H1 (cell line): ENCODE measurements around the gene ROR1. TPM values are rescaled to one million over a fixed set of nuclear protein-coding genes. Genes with fewer than 3 reads are reported as not detected.
A peak's percentile ranks its signal among the peaks of the same experiment; 100 is the strongest.

Experiments
- CTCF ChIA-PET: fragments of 300-600 bp; sonication (Branson Sonifier 250); formaldehyde crosslinking; loops from one replicate; lab custom pipeline; 2021; ENCODE audit not compliant: partially characterized antibody; lab: Charles Lee
- POLR2A ChIA-PET: fragments of 300-600 bp; sonication (Branson Sonifier 250); formaldehyde crosslinking; loops from one replicate; lab custom pipeline; 2021; ENCODE audit warnings: inconsistent platforms; ENCODE audit not compliant: partially characterized antibody; lab: Charles Lee
- DNase-seq, 2 experiments: peaks; one replicate each; pipeline versions ENCODE4 v3.0.0 to v3.0.0-alpha.2; 2010 to 2022; ENCODE audit warnings: low spot score in 2 of 2, low read depth in 1 of 2, mixed read lengths in 1 of 2
- FAIRE-seq: peaks from 2 replicates; lab custom pipeline; 2011; peaks lifted over from hg19 to GRCh38; lab: Jason Lieb, UNC
- H2AFZ ChIP-seq: 2 replicates; pipeline ENCODE4 v1.8.1; 2012; ENCODE audit warnings: low read length, inconsistent platforms
- H2AK5ac ChIP-seq: 2 replicates; pipeline ENCODE4 v1.6.1; 2013; ENCODE audit warnings: low read depth, low read length
- H2BK120ac ChIP-seq: replicated peaks from 2 replicates; pipeline ENCODE3; 2013; ENCODE audit warnings: low read depth, low read length, inconsistent platforms
- H2BK12ac ChIP-seq: 2 replicates; pipeline ENCODE4 v1.6.1; 2013; ENCODE audit warnings: low read depth, low read length
- H2BK15ac ChIP-seq: 2 replicates; pipeline ENCODE4 v1.6.1; 2013; ENCODE audit warnings: low read length
- H2BK20ac ChIP-seq: 2 replicates; pipeline ENCODE4 v1.6.1; 2013; ENCODE audit warnings: low read length
- H2BK5ac ChIP-seq: 2 replicates; pipeline ENCODE4 v1.6.1; 2013; ENCODE audit warnings: low read depth, low read length
- H3K14ac ChIP-seq: 2 replicates; pipeline ENCODE4 v1.6.1; 2013; ENCODE audit warnings: inconsistent platforms; ENCODE audit not compliant: insufficient read length
- H3K18ac ChIP-seq: 2 replicates; pipeline ENCODE4 v1.6.1; 2013; ENCODE audit warnings: low read length; ENCODE audit errors: extremely low read depth
- H3K23ac ChIP-seq: 2 replicates; pipeline ENCODE4 v1.6.1; 2013; ENCODE audit warnings: inconsistent platforms; ENCODE audit not compliant: insufficient read length
- H3K23me2 ChIP-seq: 2 replicates; pipeline ENCODE4 v1.6.1; 2013; ENCODE audit warnings: low read depth, low read length
- H3K27ac ChIP-seq: 2 replicates; pipeline ENCODE4 v1.6.1; 2011; ENCODE audit warnings: low read depth, low read length, inconsistent platforms
- H3K27me3 ChIP-seq, 4 experiments: replicated peaks in 1 of 4; 1 replicate in 1 of 4; 2 replicates in 3 of 4; pipeline versions ENCODE4 v1.6.1 to v1.8.1; 2011 to 2013; ENCODE audit warnings: low read length in 3 of 4, mild to moderate bottlenecking in 3 of 4, inconsistent platforms in 2 of 4, mixed read lengths in 2 of 4, moderate library complexity in 1 of 4; ENCODE audit not compliant: control insufficient read depth in 3 of 4, insufficient read depth in 3 of 4; ENCODE audit errors: extremely low read depth in 1 of 4
- H3K36me3 ChIP-seq, 4 experiments: 2 replicates each; pipeline versions ENCODE4 v1.6.1 to v1.8.1; 2011 to 2013; ENCODE audit warnings: mild to moderate bottlenecking in 4 of 4, low read length in 3 of 4, moderate library complexity in 2 of 4, control low read depth in 1 of 4, inconsistent platforms in 1 of 4; ENCODE audit not compliant: insufficient read depth in 4 of 4, control insufficient read depth in 2 of 4
- H3K4ac ChIP-seq: replicated peaks from 2 replicates; pipeline ENCODE3; 2013; ENCODE audit warnings: low read length, low read depth, mixed read lengths, inconsistent platforms; ENCODE audit not compliant: insufficient read length
- H3K4me1 ChIP-seq, 4 experiments: replicated peaks in 1 of 4; 1 replicate in 1 of 4; 2 replicates in 3 of 4; pipeline versions ENCODE4 v1.6.1 to v1.8.1; 2011 to 2013; ENCODE audit warnings: low read length in 3 of 4, inconsistent platforms in 2 of 4, mixed read lengths in 1 of 4; ENCODE audit not compliant: insufficient read depth in 4 of 4, control insufficient read depth in 3 of 4
- H3K4me2 ChIP-seq, 2 experiments: 2 replicates each; pipeline versions ENCODE4 v1.6.1 to v1.8.1; 2011 to 2013; ENCODE audit warnings: low read depth in 2 of 2, low read length in 2 of 2, control low read depth in 1 of 2, inconsistent platforms in 1 of 2, mild to moderate bottlenecking in 1 of 2; ENCODE audit not compliant: insufficient read depth in 1 of 2
- H3K4me3 ChIP-seq, 4 experiments: fragments of 200-600, 300-600 bp in 1 of 4; sonication (generic), shearing (Covaris generic), sonication (Bioruptor Twin) in 1 of 4; 2 replicates each; pipeline versions ENCODE4 v1.5.1 to v1.8.1; 2011 to 2016; ENCODE audit warnings: low read length in 4 of 4, low read depth in 3 of 4, control low read depth in 2 of 4, inconsistent platforms in 2 of 4, mild to moderate bottlenecking in 2 of 4, mixed read lengths in 1 of 4, moderate library complexity in 1 of 4; ENCODE audit not compliant: insufficient read depth in 2 of 4; ENCODE audit errors: extremely low read depth in 1 of 4
- H3K56ac ChIP-seq: replicated peaks from 2 replicates; pipeline ENCODE3; 2013; ENCODE audit warnings: low read depth, mild to moderate bottlenecking, mixed read lengths, low read length, inconsistent platforms; ENCODE audit not compliant: insufficient read length
- H3K79me1 ChIP-seq: 2 replicates; pipeline ENCODE4 v1.6.1; 2013; ENCODE audit warnings: low read depth, low read length, control low read depth
- H3K79me2 ChIP-seq, 2 experiments: 2 replicates each; pipeline versions ENCODE4 v1.6.1 to v1.8.1; 2012 to 2013; ENCODE audit warnings: low read length in 2 of 2, mild to moderate bottlenecking in 2 of 2, inconsistent platforms in 1 of 2; ENCODE audit not compliant: insufficient read depth in 2 of 2, control insufficient read depth in 1 of 2
- H3K9ac ChIP-seq, 4 experiments: replicated peaks in 1 of 4; 1 replicate in 1 of 4; 2 replicates in 3 of 4; pipeline versions ENCODE4 v1.6.1 to v1.8.1; 2011 to 2013; ENCODE audit warnings: low read depth in 3 of 4, low read length in 3 of 4, control low read depth in 2 of 4, mild to moderate bottlenecking in 2 of 4, moderate library complexity in 2 of 4, inconsistent platforms in 1 of 4; ENCODE audit errors: extremely low read depth in 1 of 4
- H3K9me3 ChIP-seq, 2 experiments: 2 replicates each; pipeline versions ENCODE4 v1.6.1 to v1.8.1; 2012 to 2013; ENCODE audit warnings: mild to moderate bottlenecking in 2 of 2, moderate library complexity in 2 of 2, control low read depth in 1 of 2, inconsistent platforms in 1 of 2, low read depth in 1 of 2, low read length in 1 of 2, mixed read lengths in 1 of 2; ENCODE audit not compliant: insufficient read depth in 2 of 2
- H4K20me1 ChIP-seq, 2 experiments: replicated peaks in 1 of 2; 2 replicates each; pipeline versions ENCODE3 to v1.8.1; 2011 to 2013; ENCODE audit warnings: inconsistent platforms in 2 of 2, low read length in 2 of 2, mild to moderate bottlenecking in 1 of 2; ENCODE audit not compliant: insufficient read depth in 2 of 2, control insufficient read depth in 1 of 2
- H4K5ac ChIP-seq: 2 replicates; pipeline ENCODE4 v1.6.1; 2013; ENCODE audit warnings: low read length, low read depth, mixed read lengths, inconsistent platforms; ENCODE audit not compliant: insufficient read length
- H4K8ac ChIP-seq: 2 replicates; pipeline ENCODE4 v1.8.0; 2013; ENCODE audit warnings: mild to moderate bottlenecking, moderate library complexity, low read length, inconsistent platforms; ENCODE audit not compliant: insufficient read depth; ENCODE audit errors: extremely low read depth
- H4K91ac ChIP-seq: replicated peaks from 2 replicates; pipeline ENCODE3; 2013; ENCODE audit warnings: low read length, mixed read lengths, inconsistent platforms; ENCODE audit not compliant: insufficient read length
- BACH1 ChIP-seq: IDR thresholded peaks from 2 replicates; pipeline ENCODE4 v1.6.1; 2012; ENCODE audit warnings: low read length, improper control_type of control experiment
- CBX5 ChIP-seq: fragments of 300-800, 300-1000 bp; sonication (generic); IDR thresholded peaks from 2 replicates; pipeline ENCODE4 v1.7.1; 2016; ENCODE audit warnings: antibody characterized with exemption, low read length, low read depth
- GTF2F1 ChIP-seq: IDR thresholded peaks from 2 replicates; pipeline ENCODE4 v1.6.1; 2012; ENCODE audit warnings: low read depth, low read length, improper control_type of control experiment, borderline replicate concordance
- JUN ChIP-seq: IDR thresholded peaks from 2 replicates; pipeline ENCODE4 v1.6.1; 2011; ENCODE audit warnings: low read depth, mild to moderate bottlenecking, improper control_type of control experiment, low read length
- RAD21 ChIP-seq, 2 experiments: IDR thresholded peaks in 1 of 2; conservative IDR thresholded peaks in 1 of 2; 2 replicates each; pipeline ENCODE4 v1.6.1; 2011; ENCODE audit warnings: low read depth in 2 of 2, low read length in 2 of 2, improper control_type of control experiment in 1 of 2, inconsistent platforms in 1 of 2, mild to moderate bottlenecking in 1 of 2, moderate library complexity in 1 of 2
- TEAD4 ChIP-seq: IDR thresholded peaks from 2 replicates; pipeline ENCODE4 v1.6.1; 2012; ENCODE audit warnings: low read depth, low read length, inconsistent platforms, mixed read lengths
- WGBS, 2 experiments: shearing (Covaris generic) in 1 of 2; methylation state at CpG; one replicate each; pipeline versions ENCODE4 v1.1.6 to v1.1.7; 2013 to 2015; ENCODE audit warnings: low lambda C conversion rate in 2 of 2, mixed read lengths in 2 of 2, inconsistent platforms in 1 of 2, low coverage in 1 of 2, missing lambda C conversion rate in 1 of 2; ENCODE audit not compliant: insufficient replicate concordance in 2 of 2, insufficient coverage in 1 of 2, insufficient read length in 1 of 2; ENCODE audit errors: extremely low coverage in 1 of 2, missing lambda C conversion rate in 1 of 2; 5-methylcytosine and 5-hydroxymethylcytosine counted together
- polyA plus RNA-seq, 7 experiments: library from polyadenylated mRNA; depleted of rRNA in 3 of 7; stranded (reverse) in 5 of 7; unstranded in 2 of 7; fragments of >200 nt in 5 of 7; fragments of 200-250 nt in 2 of 7; gene quantifications; 1 replicate in 5 of 7; 2 replicates in 1 of 7; 4 replicates in 1 of 7; pipeline versions ENCODE4 v1.2.1 to v1.2.3, GENCODE V29; 2011 to 2013; ENCODE audit warnings: missing spikeins in 2 of 7, mixed read lengths in 2 of 7
- total RNA-seq: library from RNA; stranded (reverse); fragmentation: NEBNext Ultra II Directional; extraction: Animal tissue kit (Norgen Biotek cat#: 25700); gene quantifications from 2 replicates; pipeline ENCODE4 v1.2.1, GENCODE V29; 2021
- TF ChIP-seq, protein P1 (sequence below): IDR thresholded peaks from 2 replicates; pipeline ENCODE4 v1.6.1; 2012; ENCODE audit warnings: low read length, inconsistent platforms

Gene ROR1
- total and polyA plus RNA-seq, 2 of the 8 experiments (the other 6 are each of a cell fraction or from before 2014, with no cell fraction given): 33.6 to 73.6 TPM

DNA sequence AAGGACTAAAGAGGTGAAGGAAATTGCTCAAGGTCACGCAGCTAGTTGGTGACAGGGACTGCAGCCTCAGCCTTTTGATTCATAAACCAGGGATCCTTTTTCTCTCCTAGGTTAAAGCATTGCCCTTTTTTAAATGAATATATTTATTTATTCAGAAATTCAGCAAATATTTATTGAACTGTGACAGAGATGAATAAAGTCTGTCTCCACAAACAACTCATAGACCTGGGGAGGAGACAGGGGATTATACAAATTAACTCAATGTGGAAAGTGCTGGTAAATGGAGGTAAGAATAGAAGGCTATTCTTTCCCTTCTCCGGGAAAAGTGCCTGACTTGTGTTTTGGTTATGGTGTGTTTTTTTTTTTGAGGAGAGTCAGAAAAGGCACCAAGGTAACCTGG is 110.7 kb downstream of the ROR1 start:
- Histone ChIP-seq H2AFZ (no peak overlapping the region), H3K27ac (no peak overlapping the region), H2BK5ac (no peak overlapping the region), H3K27me3 (no peaks in the 10 kb centered on the region), H2BK120ac (no peak overlapping the region), H4K5ac (no peak overlapping the region), H3K23ac (no peak overlapping the region), H2BK15ac (no peak overlapping the region), H3K14ac (no peak overlapping the region), H3K9ac (no peak overlapping the region), H3K4me2 (0 out of 4 replicates have a peak overlapping the region, but pooled peaks of 1 of the 2 experiments have one; percentile 1), H3K23me2 (peaks cover 2% of the 10 kb centered on the region; the same call in 1 of the 2 replicates), H3K79me2 (peaks cover 2 to 100% of the 10 kb centered on the region in 2 experiments; a peak in 3 of 4 replicates), H3K36me3 (no peaks in the 10 kb centered on the region), H2BK12ac (no peak overlapping the region), H3K4ac (no peak overlapping the region), H3K56ac (no peak overlapping the region), H3K79me1 (peaks cover 22% of the 10 kb centered on the region), H2BK20ac (no peak overlapping the region), H3K9me3 (no peaks in the 10 kb centered on the region; a peak in 1 of 4 replicates), H2AK5ac (no peak overlapping the region), H3K4me1 (peaks cover 1 to 10% (median 4%) of the 10 kb centered on the region in 4 experiments; a peak in 5 of 7 replicates), H4K20me1 (peaks cover 7 to 8% of the 10 kb centered on the region in 2 experiments), H4K8ac (no peak overlapping the region), H3K4me3 (no peak overlapping the region), H3K18ac (no peak overlapping the region), H4K91ac (no peak overlapping the region)
- no peak for FAIRE-seq
- POLR2A ChIA-PET: interaction anchor here (1.1 kb wide), 1 partner anchor 14 kb away, joined by 3 read pairs; no protein-coding TSS in a partner anchor
- 88% methylated on average over 2 of the region's 2 CpGs; no CpG with 5 or more reads in 1 of the 2 experiments for WGBS, 2 experiments
- CTCF ChIA-PET: interaction anchor here (9.4 kb wide), 1 partner anchor 15 kb away, joined by 69 read pairs; no protein-coding TSS in a partner anchor
- DNase-seq: no peak
- TF ChIP-seq, protein P1, sequence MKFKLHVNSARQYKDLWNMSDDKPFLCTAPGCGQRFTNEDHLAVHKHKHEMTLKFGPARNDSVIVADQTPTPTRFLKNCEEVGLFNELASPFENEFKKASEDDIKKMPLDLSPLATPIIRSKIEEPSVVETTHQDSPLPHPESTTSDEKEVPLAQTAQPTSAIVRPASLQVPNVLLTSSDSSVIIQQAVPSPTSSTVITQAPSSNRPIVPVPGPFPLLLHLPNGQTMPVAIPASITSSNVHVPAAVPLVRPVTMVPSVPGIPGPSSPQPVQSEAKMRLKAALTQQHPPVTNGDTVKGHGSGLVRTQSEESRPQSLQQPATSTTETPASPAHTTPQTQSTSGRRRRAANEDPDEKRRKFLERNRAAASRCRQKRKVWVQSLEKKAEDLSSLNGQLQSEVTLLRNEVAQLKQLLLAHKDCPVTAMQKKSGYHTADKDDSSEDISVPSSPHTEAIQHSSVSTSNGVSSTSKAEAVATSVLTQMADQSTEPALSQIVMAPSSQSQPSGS: no peak
- TF ChIP-seq RAD21 (IDR thresholded peaks at IDR 0.05 in 1 of 2, conservative IDR thresholded peaks at IDR 0.05 in 1 of 2; ENCODE audit: low read depth in 2 of 2, low read length in 2 of 2) (no peak), JUN (no peak), TEAD4 (no peak), CBX5 (no peak), GTF2F1 (no peak), BACH1 (no peak)
